ENCODE data around the gene MYT1.
A peak's percentile ranks its signal among the peaks of the same experiment; 100 is the strongest.

MYT1 gene

GRCh38 chr20:64254156-64254555 lies 89.9 kb downstream of the MYT1 start:
- DNase-seq: no peak
- TF ChIP-seq GATA1 (IDR thresholded peaks at IDR 0.05; ENCODE audit: low read depth, low read length) (no peak), POLR2A (IDR thresholded peaks at IDR 0.05; ENCODE audit: low read length) (no peak)

DNA sequence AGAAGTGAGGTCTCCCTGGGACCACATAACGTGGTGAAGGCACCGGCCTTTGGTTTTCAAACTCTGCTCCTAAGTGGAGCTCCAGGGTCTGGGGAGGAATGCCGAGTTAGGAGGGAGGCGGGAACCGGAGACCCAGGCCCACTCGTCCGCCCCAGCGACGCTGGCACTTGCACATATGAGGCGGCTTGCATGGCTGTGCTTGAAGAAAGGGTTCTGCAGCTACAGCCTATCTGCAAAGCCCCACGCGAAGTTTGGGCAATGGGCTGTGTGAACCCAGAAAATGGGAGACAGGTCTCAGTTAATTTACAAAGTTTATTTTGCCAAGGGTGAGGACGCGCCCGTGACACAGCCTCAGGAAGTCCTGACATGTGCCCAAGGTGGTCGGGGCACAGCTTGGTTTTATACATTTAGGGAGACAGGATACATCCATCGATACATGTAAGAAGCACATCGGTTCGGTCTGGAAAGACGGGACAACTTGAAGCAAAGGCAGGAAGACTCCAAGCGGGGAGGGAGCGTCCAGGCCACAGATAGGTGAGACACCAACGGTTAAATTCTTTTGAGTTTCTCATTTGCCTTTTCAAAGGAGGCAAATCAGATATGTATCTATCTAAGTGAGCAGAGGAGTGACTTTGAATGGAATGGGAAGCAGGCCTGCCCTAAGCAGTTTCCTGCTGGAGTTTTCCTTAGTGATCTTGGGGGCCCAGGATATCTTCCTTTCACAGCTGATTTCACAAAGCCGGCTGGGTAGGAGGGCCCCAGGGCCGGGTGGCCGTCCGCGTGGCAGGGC lies 90.5 kb downstream of the MYT1 start:
- DNase-seq: no peak
- TF ChIP-seq GATA1 (IDR thresholded peaks at IDR 0.05; ENCODE audit: low read depth, low read length): no peak

- no peak for TF ChIP-seq GATA1 (IDR thresholded peaks at IDR 0.05; ENCODE audit: low read depth, low read length)
- peak; percentile 45 for TF ChIP-seq POLR2A (IDR thresholded peaks at IDR 0.05; ENCODE audit: low read length)
- DNase-seq: peak; percentile 93 to 96
These were observed 91.4 kb downstream of the MYT1 start, which contains the start of gene PCMTD2 for GRCh38 chr20:64255361-64256281. Gene PCMTD2 (plus strand): TSS chr20:64255748. CDS start chr20:64259966, 4,218 bp downstream.

DNA sequence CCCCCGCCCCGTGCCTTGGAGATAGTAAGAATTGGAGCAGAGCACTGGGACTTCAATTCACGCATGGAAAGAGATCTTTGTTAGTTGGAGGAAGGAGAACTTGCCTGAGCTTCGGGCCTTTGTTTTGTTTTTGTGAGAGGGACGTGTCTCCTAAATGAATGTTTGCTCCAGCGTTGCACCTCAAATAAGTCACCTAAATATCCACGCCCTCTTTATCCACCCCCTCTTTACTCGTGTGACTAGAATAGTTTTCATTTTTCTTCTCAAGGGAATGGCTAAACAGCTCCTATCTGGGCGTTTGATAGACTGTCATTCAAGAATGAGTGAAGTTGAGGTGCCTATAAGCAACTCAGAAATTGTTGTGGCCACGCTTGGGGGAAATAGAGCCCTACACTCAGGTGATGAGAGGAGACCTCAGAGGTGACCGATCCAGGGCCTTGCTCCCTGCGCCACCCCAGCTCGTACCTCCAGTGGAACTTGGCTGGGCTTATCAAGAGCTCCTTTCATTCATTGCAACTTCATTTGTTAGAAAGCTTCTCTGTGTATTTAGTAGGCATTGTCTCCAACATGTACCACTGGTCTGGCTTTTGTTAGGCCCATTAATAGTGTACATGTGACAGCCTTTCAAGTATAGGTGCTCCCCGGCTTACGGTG lies 92.2 kb downstream of the MYT1 start:
- no peak for TF ChIP-seq GATA1 (IDR thresholded peaks at IDR 0.05; ENCODE audit: low read depth, low read length)
- no peak for TF ChIP-seq POLR2A (IDR thresholded peaks at IDR 0.05; ENCODE audit: low read length)
- DNase-seq: peak; percentile 42 to 67

- TF ChIP-seq GATA1 (IDR thresholded peaks at IDR 0.05; ENCODE audit: low read depth, low read length) (no peak), POLR2A (IDR thresholded peaks at IDR 0.05; ENCODE audit: low read length) (no peak)
- peak in 1 of 2 experiments; percentile 26 for DNase-seq
These were observed 93.0 kb downstream of the MYT1 start for GRCh38 chr20:64257107-64257757.

DNA sequence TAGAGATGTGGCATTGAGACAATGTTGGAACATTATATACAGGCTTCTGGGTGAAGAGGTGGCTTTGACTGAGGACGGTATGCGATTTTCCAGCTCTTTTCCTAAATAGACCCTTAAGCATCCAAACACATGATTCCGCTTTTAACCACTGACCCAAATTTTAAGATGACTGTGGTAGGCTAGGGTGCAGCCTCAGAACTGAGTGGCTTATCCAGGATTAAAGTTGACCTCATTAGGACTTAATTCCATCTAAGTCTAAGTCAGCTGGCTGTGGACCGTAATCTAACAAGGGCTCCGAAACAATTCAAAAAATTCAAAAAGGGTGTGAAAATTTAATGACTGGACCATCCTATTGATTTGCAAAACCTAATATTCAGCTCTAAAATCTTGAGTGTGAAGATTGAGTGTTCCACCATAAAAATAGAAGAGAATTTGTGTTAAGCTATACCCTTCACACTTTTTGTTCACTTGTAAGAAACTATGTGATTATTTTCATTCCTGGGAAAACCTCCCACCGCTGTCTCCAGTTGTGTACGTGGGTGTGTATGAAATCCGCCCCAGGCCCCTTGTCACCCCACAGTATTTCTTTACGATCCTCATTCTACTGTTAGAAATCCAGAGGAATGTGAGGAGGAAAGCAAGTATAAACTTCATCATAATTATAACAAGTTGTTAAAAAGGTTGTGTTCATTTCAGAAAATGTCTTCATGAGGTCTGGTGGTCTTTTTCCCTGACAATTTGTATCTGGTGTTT lies 94.0 kb downstream of the MYT1 start:
- TF ChIP-seq GATA1 (IDR thresholded peaks at IDR 0.05; ENCODE audit: low read depth, low read length): no peak
- TF ChIP-seq POLR2A (IDR thresholded peaks at IDR 0.05; ENCODE audit: low read length): no peak
- DNase-seq: no peak

DNA sequence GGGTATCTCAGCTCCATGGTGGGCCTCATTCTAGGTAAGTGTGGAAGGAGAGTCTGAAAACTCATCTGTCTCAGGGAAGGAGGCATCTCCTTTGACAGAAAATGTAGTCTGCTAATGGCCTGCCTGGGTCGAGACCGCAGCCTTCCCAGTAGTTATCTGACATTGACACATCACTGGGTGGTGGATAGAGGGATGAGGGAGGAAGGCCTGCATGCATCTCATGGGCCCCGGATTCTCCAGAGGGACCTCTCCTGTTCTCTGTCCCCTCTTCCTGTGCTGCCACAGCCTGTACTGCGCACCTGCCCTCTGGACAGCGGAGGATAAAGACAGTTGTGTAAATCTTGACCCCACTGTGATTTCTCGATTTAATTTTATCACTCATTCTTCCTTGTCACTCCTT lies 96.0 kb downstream of the MYT1 start:
- TF ChIP-seq POLR2A (IDR thresholded peaks at IDR 0.05; ENCODE audit: low read length) (no peak), GATA1 (IDR thresholded peaks at IDR 0.05; ENCODE audit: low read depth, low read length) (no peak)
- DNase-seq: no peak

DNA sequence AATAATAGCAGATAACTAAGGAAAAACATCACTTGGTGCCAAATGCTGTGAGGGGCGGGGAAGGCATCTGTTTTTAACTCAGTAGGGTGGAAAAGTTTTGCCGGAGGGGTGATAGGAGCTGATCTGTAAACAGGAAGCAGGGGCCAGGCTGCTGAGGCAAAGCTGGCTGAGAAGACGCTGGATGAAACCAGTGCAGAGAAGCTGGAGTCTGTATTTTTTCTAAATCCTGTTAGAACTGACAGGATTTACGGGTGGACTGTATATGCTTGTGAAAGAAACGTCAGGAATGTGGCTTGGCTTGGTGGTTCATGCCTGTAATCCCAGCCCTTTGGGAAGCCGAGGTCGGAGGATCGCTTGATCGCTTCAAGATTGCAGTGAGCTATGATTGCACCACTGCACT lies 96.9 kb downstream of the MYT1 start:
- TF ChIP-seq POLR2A (IDR thresholded peaks at IDR 0.05; ENCODE audit: low read length): no peak
- no peak for TF ChIP-seq GATA1 (IDR thresholded peaks at IDR 0.05; ENCODE audit: low read depth, low read length)
- DNase-seq: no peak

- no peak for DNase-seq
- TF ChIP-seq POLR2A (IDR thresholded peaks at IDR 0.05; ENCODE audit: low read length) (no peak), GATA1 (IDR thresholded peaks at IDR 0.05; ENCODE audit: low read depth, low read length) (no peak)
These were observed 99.8 kb downstream of the MYT1 start for GRCh38 chr20:64264091-64264490.

GRCh38 chr20:64265201-64265600 lies 100.9 kb downstream of the MYT1 start:
- TF ChIP-seq POLR2A (IDR thresholded peaks at IDR 0.05; ENCODE audit: low read length) (no peak), GATA1 (IDR thresholded peaks at IDR 0.05; ENCODE audit: low read depth, low read length) (no peak)
- DNase-seq: no peak

DNA sequence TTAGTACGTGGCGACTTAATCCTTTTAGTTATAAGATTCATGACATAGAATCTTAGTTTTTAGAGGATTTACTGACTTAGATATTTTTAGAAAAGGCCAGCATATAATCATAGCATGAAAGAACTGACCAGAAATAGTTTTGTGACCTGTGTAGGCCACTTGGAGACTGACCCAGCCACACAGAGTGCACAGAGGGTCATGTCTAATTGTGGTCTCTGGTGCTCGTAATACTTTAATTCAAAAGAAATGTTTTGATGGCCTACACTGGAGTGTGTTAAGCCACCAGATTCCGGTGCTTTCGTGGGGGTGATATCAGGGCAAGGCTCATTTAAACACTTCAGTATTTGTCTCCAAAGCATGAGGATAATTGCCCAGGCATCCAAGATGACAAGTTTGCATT lies 102.7 kb downstream of the MYT1 start:
- TF ChIP-seq GATA1 (IDR thresholded peaks at IDR 0.05; ENCODE audit: low read depth, low read length) (no peak), POLR2A (IDR thresholded peaks at IDR 0.05; ENCODE audit: low read length) (no peak)
- no peak for DNase-seq

- TF ChIP-seq GATA1 (IDR thresholded peaks at IDR 0.05; ENCODE audit: low read depth, low read length) (no peak), POLR2A (IDR thresholded peaks at IDR 0.05; ENCODE audit: low read length) (no peak)
These were observed 103.9 kb downstream of the MYT1 start for GRCh38 chr20:64268174-64268573.

More at GRCh38 chr20:64268174-64268573, 103.9 kb downstream of the MYT1 start:
- no peak for DNase-seq

Data from erythroblast (primary cell).